Measurements from ENCODE around the gene MAGI2. TPM values are rescaled to one million over a fixed set of nuclear protein-coding genes. Genes with fewer than 3 reads are reported as not detected.

The MAGI2 gene
- total and polyA plus RNA-seq, 2 donors (not counting 3 experiments of a cell fraction or from before 2014, with no cell fraction given), result 0.28 to 6.0 TPM

- Histone ChIP-seq H3K79me2 (ENCODE audit: control insufficient read depth, insufficient read depth, low read length) (no peaks in the 10 kb centered on the region), H3K27me3 (ENCODE audit: control insufficient read depth in 2 of 2, insufficient read depth in 2 of 2, low read length in 2 of 2) (peaks cover 0 to 10% of the 10 kb centered on the region in 2 experiments), H3K9ac (replicated peaks; ENCODE audit: extremely low read depth, insufficient read depth, low read length) (no peak overlapping the region), H2AFZ (ENCODE audit: low read depth, low read length) (no peak overlapping the region), H4K20me1 (replicated peaks; ENCODE audit: control insufficient read depth, extremely low read depth, insufficient read depth, low read length) (no peaks in the 10 kb centered on the region), H3K4me1 (ENCODE audit: control insufficient read depth, extremely low read depth, insufficient read depth, low read length) (no peaks in the 10 kb centered on the region), H3K4me2 (ENCODE audit: insufficient read depth, low read length) (no peak overlapping the region), H3K9me3 (replicated peaks; ENCODE audit: control insufficient read depth, insufficient read depth, low read length) (no peaks in the 10 kb centered on the region), H3K9me1 (replicated peaks; ENCODE audit: control insufficient read depth, extremely low read depth, insufficient read depth, low read length) (no peaks in the 10 kb centered on the region), H3K4me3 (replicated peaks in 1 of 3; ENCODE audit: insufficient read depth in 1 of 3, low read depth in 1 of 3, low read length in 3 of 3) (no peak overlapping the region), H3K36me3 (ENCODE audit: control insufficient read depth in 2 of 2, extremely low read depth in 1 of 2, insufficient read depth in 2 of 2, low read length in 2 of 2) (no peaks in the 10 kb centered on the region), H3K27ac (ENCODE audit: insufficient read depth, low read depth, low read length) (no peak overlapping the region)
- BruUV-seq (replicated peaks), result no TSS peak
- ChIA-PET CTCF (interaction anchor here (0.9 kb wide), 1 partner anchor 50 kb away, joined by 3 read pairs; no protein-coding TSS in a partner anchor), POLR2A (no interaction called here)
- FAIRE-seq, result no peak
- TF ChIP-seq, protein P1, sequence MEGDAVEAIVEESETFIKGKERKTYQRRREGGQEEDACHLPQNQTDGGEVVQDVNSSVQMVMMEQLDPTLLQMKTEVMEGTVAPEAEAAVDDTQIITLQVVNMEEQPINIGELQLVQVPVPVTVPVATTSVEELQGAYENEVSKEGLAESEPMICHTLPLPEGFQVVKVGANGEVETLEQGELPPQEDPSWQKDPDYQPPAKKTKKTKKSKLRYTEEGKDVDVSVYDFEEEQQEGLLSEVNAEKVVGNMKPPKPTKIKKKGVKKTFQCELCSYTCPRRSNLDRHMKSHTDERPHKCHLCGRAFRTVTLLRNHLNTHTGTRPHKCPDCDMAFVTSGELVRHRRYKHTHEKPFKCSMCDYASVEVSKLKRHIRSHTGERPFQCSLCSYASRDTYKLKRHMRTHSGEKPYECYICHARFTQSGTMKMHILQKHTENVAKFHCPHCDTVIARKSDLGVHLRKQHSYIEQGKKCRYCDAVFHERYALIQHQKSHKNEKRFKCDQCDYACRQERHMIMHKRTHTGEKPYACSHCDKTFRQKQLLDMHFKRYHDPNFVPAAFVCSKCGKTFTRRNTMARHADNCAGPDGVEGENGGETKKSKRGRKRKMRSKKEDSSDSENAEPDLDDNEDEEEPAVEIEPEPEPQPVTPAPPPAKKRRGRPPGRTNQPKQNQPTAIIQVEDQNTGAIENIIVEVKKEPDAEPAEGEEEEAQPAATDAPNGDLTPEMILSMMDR (IDR thresholded peaks at IDR 0.05; ENCODE audit: extremely low read depth in 1 of 2, insufficient read depth in 1 of 2, low read depth in 1 of 2, low read length in 2 of 2), result no peak
- no peak for TF ChIP-seq GATA2 (IDR thresholded peaks at IDR 0.05; ENCODE audit: insufficient read depth, insufficient read length, low read depth, low read length)
- no peak for TF ChIP-seq FOS (IDR thresholded peaks at IDR 0.05; ENCODE audit: borderline replicate concordance, insufficient read depth, low read length)
- TF ChIP-seq, protein P2, sequence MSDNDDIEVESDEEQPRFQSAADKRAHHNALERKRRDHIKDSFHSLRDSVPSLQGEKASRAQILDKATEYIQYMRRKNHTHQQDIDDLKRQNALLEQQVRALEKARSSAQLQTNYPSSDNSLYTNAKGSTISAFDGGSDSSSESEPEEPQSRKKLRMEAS (IDR thresholded peaks at IDR 0.05; ENCODE audit: insufficient read depth, insufficient read length), result no peak
- no peak for TF ChIP-seq POLR2A (IDR thresholded peaks at IDR 0.05; ENCODE audit: low read depth, low read length)
- TF ChIP-seq MYC (IDR thresholded peaks at IDR 0.05; ENCODE audit: low read depth, low read length), result no peak
- no peak for TF ChIP-seq EZH2 (IDR thresholded peaks at IDR 0.05; ENCODE audit: borderline replicate concordance, low read depth, low read length, severe bottlenecking)
- TF ChIP-seq JUN (IDR thresholded peaks at IDR 0.05; ENCODE audit: borderline replicate concordance, insufficient read depth, insufficient read length, low read depth), result no peak
- no peak for TF ChIP-seq POLR2AphosphoS5 (IDR thresholded peaks at IDR 0.05; ENCODE audit: insufficient read depth, low read depth, low read length)
- dilution Hi-C loops (cut with MboI; ENCODE audit: extremely low pct_ligation_motif_present, low sequenced_read_pairs) (no loop called here), intact Hi-C loops (cut with micrococcal nuclease) (no loop called here)
- no peak for DNase-seq (ENCODE audit: low read depth, low spot score)
These were observed 1463.4 kb downstream of the MAGI2 start for GRCh38 chr7:77989981-77990566.
